Gastrocnemius medialis (tissue), 4 donors: ENCODE measurements around the gene MECR.

Experiments
- CTCF ChIP-seq, 5 experiments: fragments of 450-650 bp in 3 of 5; fragments of 200-600 bp in 2 of 5; sonication (generic) in 2 of 5; IDR thresholded peaks in 4 of 5; conservative IDR thresholded peaks in 1 of 5; 1 replicate in 4 of 5; 2 replicates in 1 of 5; pipeline ENCODE4 v1.5.1; 2016 to 2019; ENCODE audit warnings: antibody characterized with exemption in 5 of 5, mild to moderate bottlenecking in 3 of 5, moderate library complexity in 3 of 5
- POLR2A ChIP-seq, 2 donors: fragments of 450-650 bp; IDR thresholded peaks; one replicate each; pipeline ENCODE4 v1.6.1; 2017; ENCODE audit warnings: antibody characterized with exemption in 2 of 2, mild to moderate bottlenecking in 2 of 2, moderate library complexity in 2 of 2

GRCh38 chr1:29260531-29260930 lies 29.8 kb upstream of the MECR start:
- TF ChIP-seq CTCF (IDR thresholded peaks at IDR 0.05 in 4 of 5, conservative IDR thresholded peaks at IDR 0.05 in 1 of 5) (no peak), POLR2A (IDR thresholded peaks at IDR 0.05) (no peak)
